ENCODE results near the gene APOBEC4. TPM values are rescaled to one million over a fixed set of nuclear protein-coding genes. Genes with fewer than 3 reads are reported as not detected.

APOBEC4 gene
- total and polyA plus RNA-seq, 2 of the 8 experiments (the other 6 are each of a cell fraction or from before 2014, with no cell fraction given), result not detected

GRCh38 chr1:183652547-183653461 is at the start of gene APOBEC4 (continued):
- TF ChIP-seq CHD7 (IDR thresholded peaks at IDR 0.05; ENCODE audit: insufficient replicate concordance, low read length) (no peak), KDM1A (IDR thresholded peaks at IDR 0.05; ENCODE audit: borderline replicate concordance, low read length) (no peak), SP1 (IDR thresholded peaks at IDR 0.05; ENCODE audit: low read depth, low read length) (no peak), TCF12 (IDR thresholded peaks at IDR 0.05; ENCODE audit: low read depth, low read length) (no peak)
